Smooth muscle cell (in vitro differentiated cells): ENCODE results near the gene ALK. TPM values are rescaled to one million over a fixed set of nuclear protein-coding genes. Genes with fewer than 3 reads are reported as not detected.

ENCODE experiments used
- DNase-seq: peaks from one replicate; lab custom pipeline; 2025; ENCODE audit not compliant: unreplicated experiment; lab: John Stamatoyannopoulos, UW
- H2AFZ ChIP-seq: fragments of 200-600 bp; sonication (generic); 2 replicates; pipeline ENCODE4 v1.6.0; 2016; ENCODE audit warnings: antibody characterized with exemption, low read depth, mild to moderate bottlenecking
- H3F3A ChIP-seq: fragments of 200-600 bp; sonication (generic); 2 replicates; pipeline ENCODE4 v1.6.0; 2017; ENCODE audit warnings: antibody characterized with exemption, low read depth
- H3K27ac ChIP-seq: fragments of 200-600 bp; sonication (generic); 2 replicates; pipeline ENCODE4 v1.5.1; 2016; ENCODE audit warnings: low read depth, mild to moderate bottlenecking
- H3K27me3 ChIP-seq: fragments of 200-600 bp; sonication (generic); 2 replicates; pipeline ENCODE4 v1.6.1; 2016; ENCODE audit warnings: low read depth, mild to moderate bottlenecking
- H3K36me3 ChIP-seq: fragments of 200-600 bp; sonication (generic); 2 replicates; pipeline ENCODE4 v1.5.1; 2016; ENCODE audit warnings: low read depth
- H3K4me1 ChIP-seq: fragments of 200-600 bp; sonication (generic); 2 replicates; pipeline ENCODE4 v1.5.1; 2016; ENCODE audit warnings: low read depth
- H3K4me2 ChIP-seq: fragments of 200-600 bp; sonication (generic); 2 replicates; pipeline ENCODE4 v1.6.0; 2016; ENCODE audit warnings: mild to moderate bottlenecking
- H3K4me3 ChIP-seq: fragments of 200-600 bp; sonication (generic); 2 replicates; pipeline ENCODE4 v1.5.1; 2016; ENCODE audit warnings: mild to moderate bottlenecking
- H3K79me2 ChIP-seq: fragments of 200-600 bp; sonication (generic); 2 replicates; pipeline ENCODE4 v1.6.0; 2016; ENCODE audit warnings: low read depth, mild to moderate bottlenecking
- H3K9ac ChIP-seq: fragments of 200-600 bp; sonication (generic); 2 replicates; pipeline ENCODE4 v1.6.0; 2016; ENCODE audit warnings: low read depth
- H3K9me3 ChIP-seq: fragments of 200-600 bp; sonication (generic); replicated peaks from 2 replicates; pipeline ENCODE4 v1.5.1; 2016; ENCODE audit warnings: low read depth
- H4K20me1 ChIP-seq: fragments of 200-600 bp; sonication (generic); 2 replicates; pipeline ENCODE4 v1.6.0; 2016; ENCODE audit warnings: low read depth
- WGBS: methylation state at CpG from one replicate; pipeline ENCODE4 v1.1.7; 2016; ENCODE audit warnings: low lambda C conversion rate; 5-methylcytosine and 5-hydroxymethylcytosine counted together
- polyA plus RNA-seq: library from polyadenylated mRNA; unstranded; fragments of >200 nt; fragmentation: Nextera tagmentation; extraction: Ambion mirVana; gene quantifications from 2 replicates; pipeline ENCODE4 v1.2.1, GENCODE V29; 2016
- total RNA-seq: library from RNA; depleted of rRNA; stranded (reverse); fragments of >200 nt; gene quantifications from 2 replicates; pipeline ENCODE4 v1.2.3, GENCODE V29; 2014
- TF ChIP-seq, protein P1 (sequence below): fragments of 200-600 bp; sonication (generic); IDR thresholded peaks from 2 replicates; pipeline ENCODE4 v1.5.1; 2017; ENCODE audit warnings: borderline replicate concordance, mild to moderate bottlenecking, antibody characterized with exemption; ENCODE audit not compliant: insufficient read depth, poor library complexity, severe bottlenecking

The ALK gene
- total and polyA plus RNA-seq, 2 experiments from 2014 or later: 0.13 to 0.19 TPM

DNA sequence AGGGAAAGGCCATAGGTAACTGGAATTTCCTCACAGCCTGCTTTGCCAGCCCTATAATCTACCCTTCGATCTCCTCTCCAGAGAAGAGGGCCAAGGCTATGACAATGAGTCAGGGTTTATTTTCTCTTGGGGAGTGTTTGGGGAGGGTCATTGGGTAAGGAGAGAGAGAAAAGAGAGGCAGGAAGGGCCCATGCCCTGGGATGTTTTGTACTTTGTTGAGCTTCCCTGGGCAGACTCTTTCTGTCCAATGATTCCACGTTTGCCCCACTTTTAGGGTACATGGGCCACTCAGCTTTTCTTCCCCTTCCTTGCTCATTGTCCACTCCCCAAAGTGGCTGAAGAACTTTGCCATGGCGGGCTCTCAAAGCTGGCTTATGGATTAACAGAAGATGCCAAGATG, 224.2 kb downstream of the ALK start:
- DNase-seq: no peak
- TF ChIP-seq, protein P1, sequence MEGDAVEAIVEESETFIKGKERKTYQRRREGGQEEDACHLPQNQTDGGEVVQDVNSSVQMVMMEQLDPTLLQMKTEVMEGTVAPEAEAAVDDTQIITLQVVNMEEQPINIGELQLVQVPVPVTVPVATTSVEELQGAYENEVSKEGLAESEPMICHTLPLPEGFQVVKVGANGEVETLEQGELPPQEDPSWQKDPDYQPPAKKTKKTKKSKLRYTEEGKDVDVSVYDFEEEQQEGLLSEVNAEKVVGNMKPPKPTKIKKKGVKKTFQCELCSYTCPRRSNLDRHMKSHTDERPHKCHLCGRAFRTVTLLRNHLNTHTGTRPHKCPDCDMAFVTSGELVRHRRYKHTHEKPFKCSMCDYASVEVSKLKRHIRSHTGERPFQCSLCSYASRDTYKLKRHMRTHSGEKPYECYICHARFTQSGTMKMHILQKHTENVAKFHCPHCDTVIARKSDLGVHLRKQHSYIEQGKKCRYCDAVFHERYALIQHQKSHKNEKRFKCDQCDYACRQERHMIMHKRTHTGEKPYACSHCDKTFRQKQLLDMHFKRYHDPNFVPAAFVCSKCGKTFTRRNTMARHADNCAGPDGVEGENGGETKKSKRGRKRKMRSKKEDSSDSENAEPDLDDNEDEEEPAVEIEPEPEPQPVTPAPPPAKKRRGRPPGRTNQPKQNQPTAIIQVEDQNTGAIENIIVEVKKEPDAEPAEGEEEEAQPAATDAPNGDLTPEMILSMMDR: no peak
- WGBS: 93% methylated on average over 3 of the region's 3 CpGs
- Histone ChIP-seq H3K27ac (no peak overlapping the region), H3K9me3 (no peaks in the 10 kb centered on the region), H4K20me1 (no peaks in the 10 kb centered on the region), H3K4me2 (no peak overlapping the region), H3K36me3 (no peaks in the 10 kb centered on the region), H3K4me3 (no peak overlapping the region), H3K79me2 (no peaks in the 10 kb centered on the region), H3F3A (no peaks in the 10 kb centered on the region), H3K9ac (no peak overlapping the region), H3K27me3 (no peaks in the 10 kb centered on the region), H3K4me1 (no peaks in the 10 kb centered on the region), H2AFZ (no peak overlapping the region)

GRCh38 chr2:29694741-29695140, 226.6 kb downstream of the ALK start:
- no peak overlapping the region for H2AFZ ChIP-seq
- no peak overlapping the region for H3K4me2 ChIP-seq
- H3K79me2 ChIP-seq: no peaks in the 10 kb centered on the region
- 95% methylated on average over 5 of the region's 5 CpGs for WGBS
- TF ChIP-seq, protein P1: no peak
- H3K4me1 ChIP-seq: no peaks in the 10 kb centered on the region
- peaks cover 9% of the 10 kb centered on the region for H3K27me3 ChIP-seq
- no peak overlapping the region for H3K4me3 ChIP-seq
- no peak overlapping the region for H3K27ac ChIP-seq
- H3F3A ChIP-seq: no peaks in the 10 kb centered on the region
- H4K20me1 ChIP-seq: no peaks in the 10 kb centered on the region
- no peak for DNase-seq
- H3K9me3 ChIP-seq: no peaks in the 10 kb centered on the region
- no peaks in the 10 kb centered on the region for H3K36me3 ChIP-seq
- no peak overlapping the region for H3K9ac ChIP-seq

DNA sequence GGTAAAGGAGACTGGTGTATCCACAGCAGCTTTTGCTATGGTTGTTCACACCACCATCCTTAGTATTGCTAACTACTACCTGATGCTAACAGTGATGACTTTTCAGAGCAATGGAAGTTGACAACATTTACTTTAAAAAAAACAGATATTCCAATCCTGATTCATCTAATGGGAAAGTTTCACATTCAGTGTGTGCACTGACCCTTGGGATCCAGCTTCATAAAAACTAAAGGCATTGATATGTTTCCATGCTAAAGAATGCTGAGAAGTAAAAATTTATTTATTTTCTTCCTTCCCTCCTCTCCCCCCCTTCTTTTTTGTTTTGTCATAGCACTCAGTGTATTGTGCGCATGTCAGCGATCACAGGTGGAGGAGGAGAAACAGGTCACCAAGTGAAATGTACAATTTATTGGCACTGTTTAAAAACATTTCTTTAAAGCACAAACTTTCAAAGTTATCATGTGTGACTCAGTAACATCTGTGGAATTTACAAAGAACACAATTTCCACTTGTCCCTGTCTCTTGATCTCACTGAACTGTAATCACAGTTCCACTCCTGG, 229.9 kb downstream of the ALK start:
- WGBS: 100% methylated on average over 2 of the region's 2 CpGs
- no peak overlapping the region for H2AFZ ChIP-seq

GRCh38 chr2:29689666-29690065, 231.7 kb downstream of the ALK start:
- 94% methylated on average over 5 of the region's 5 CpGs for WGBS
- Histone ChIP-seq H3K27ac (no peak overlapping the region), H3F3A (no peaks in the 10 kb centered on the region), H2AFZ (no peak overlapping the region), H3K27me3 (peaks cover 9% of the 10 kb centered on the region), H3K4me2 (no peak overlapping the region), H4K20me1 (no peaks in the 10 kb centered on the region), H3K4me3 (no peak overlapping the region), H3K9ac (no peak overlapping the region), H3K4me1 (no peaks in the 10 kb centered on the region), H3K36me3 (no peaks in the 10 kb centered on the region), H3K79me2 (no peaks in the 10 kb centered on the region), H3K9me3 (no peaks in the 10 kb centered on the region)
- DNase-seq: no peak
- TF ChIP-seq, protein P1: no peak

More for the DNA sequence above, 229.9 kb downstream of the ALK start:
- Histone ChIP-seq H3K4me1 (no peaks in the 10 kb centered on the region), H4K20me1 (no peaks in the 10 kb centered on the region), H3K36me3 (no peaks in the 10 kb centered on the region), H3K4me2 (no peak overlapping the region), H3F3A (no peaks in the 10 kb centered on the region), H3K27me3 (peaks cover 9% of the 10 kb centered on the region), H3K9ac (no peak overlapping the region), H3K27ac (no peak overlapping the region), H3K4me3 (no peak overlapping the region), H3K9me3 (no peaks in the 10 kb centered on the region), H3K79me2 (no peaks in the 10 kb centered on the region)
- no peak for DNase-seq
- TF ChIP-seq, protein P1: no peak
